Duodenal mucosa (tissue), 2 donors: ENCODE data around the gene MRPS25.

Source experiments
- H3K27ac ChIP-seq: one replicate; pipeline ENCODE4 v1.7.0; 2013; ENCODE audit warnings: low read depth, low read length
- H3K27me3 ChIP-seq, 2 donors: one replicate each; pipeline ENCODE4 v1.7.0; 2013; ENCODE audit warnings: low read length in 2 of 2, control low read depth in 1 of 2; ENCODE audit not compliant: insufficient read depth in 2 of 2, control insufficient read depth in 1 of 2
- H3K36me3 ChIP-seq, 2 donors: one replicate each; pipeline ENCODE4 v1.7.0; 2013; ENCODE audit warnings: low read length in 2 of 2, control low read depth in 1 of 2; ENCODE audit not compliant: insufficient read depth in 2 of 2, control insufficient read depth in 1 of 2
- H3K4me1 ChIP-seq, 2 donors: one replicate each; pipeline ENCODE4 v1.7.0; 2013; ENCODE audit warnings: low read length in 2 of 2, control low read depth in 1 of 2; ENCODE audit not compliant: insufficient read depth in 2 of 2, control insufficient read depth in 1 of 2
- H3K4me3 ChIP-seq, 2 donors: one replicate each; pipeline ENCODE4 v1.7.0; 2013; ENCODE audit warnings: low read length in 2 of 2, low read depth in 1 of 2
- H3K9ac ChIP-seq, 2 donors: one replicate each; pipeline ENCODE4 v1.7.0; 2013; ENCODE audit warnings: low read length in 2 of 2, low read depth in 1 of 2
- H3K9me3 ChIP-seq, 2 donors: one replicate each; pipeline ENCODE4 v1.7.0; 2013; ENCODE audit warnings: low read length in 2 of 2, control low read depth in 1 of 2; ENCODE audit not compliant: control insufficient read depth in 1 of 2

Gene MRPS25

DNA sequence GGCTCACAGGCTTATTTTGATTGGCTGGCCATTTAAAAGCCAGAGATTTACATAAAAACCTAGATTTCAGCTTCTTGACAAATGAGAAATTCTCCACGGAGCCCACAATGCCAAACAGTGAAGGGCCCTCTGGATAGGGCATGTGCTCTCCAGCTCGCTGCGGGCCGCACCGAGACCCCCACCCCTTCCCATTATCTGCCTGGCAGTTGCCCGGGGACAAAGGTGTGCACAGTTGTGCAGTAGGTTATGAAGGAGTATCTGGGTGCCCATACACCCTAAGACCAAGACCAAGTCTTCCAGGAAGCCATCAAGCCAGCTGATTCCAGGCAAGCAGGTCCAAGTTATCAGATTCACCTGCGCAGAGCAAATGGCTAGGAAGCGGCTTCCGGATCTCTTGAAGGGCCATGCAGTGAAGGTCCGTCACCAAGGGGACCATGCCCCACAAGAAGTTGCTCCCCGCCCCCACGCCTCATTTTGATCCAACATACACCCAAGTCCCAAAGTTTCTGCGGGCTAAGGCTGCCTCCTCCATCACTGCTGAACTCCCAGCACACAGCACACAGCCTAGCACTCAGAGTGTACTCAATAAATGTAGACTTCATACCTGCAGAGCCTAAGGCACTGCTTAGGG, 1.3 kb downstream of the MRPS25 start:
- peak overlapping the region; percentile 77 to 83 for H3K9ac ChIP-seq
- H3K9me3 ChIP-seq = no peaks in the 10 kb centered on the region
- H3K27ac ChIP-seq = peak overlapping the region; percentile 13
- no peaks in the 10 kb centered on the region for H3K27me3 ChIP-seq
- H3K4me3 ChIP-seq = peak overlapping the region; percentile 89 to 90
- H3K4me1 ChIP-seq = peaks cover 8 to 19% of the 10 kb centered on the region in 2 donors
- peaks cover 5 to 10% of the 10 kb centered on the region in 2 donors for H3K36me3 ChIP-seq

DNA sequence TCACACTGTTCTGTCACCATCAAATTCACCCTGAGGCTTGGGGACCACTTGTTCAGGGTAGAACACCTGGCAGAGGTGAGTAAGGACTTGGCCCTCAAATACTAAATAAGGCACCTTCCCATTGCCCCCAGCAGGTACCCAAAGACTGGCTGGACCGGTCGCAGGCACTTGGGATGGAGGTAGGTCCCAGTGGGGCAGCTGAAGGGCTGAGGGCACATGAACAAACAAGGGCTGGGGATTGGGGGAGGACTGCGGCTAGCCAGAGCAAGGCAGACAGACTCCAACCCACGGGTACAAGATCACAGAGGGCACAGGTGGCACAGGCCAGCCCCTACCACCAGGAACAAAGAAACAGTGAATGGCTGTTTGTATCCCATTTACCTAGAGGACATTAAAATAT, 1.9 kb downstream of the MRPS25 start:
- H3K4me1 ChIP-seq = peaks cover 8 to 19% of the 10 kb centered on the region in 2 donors
- H3K9me3 ChIP-seq = no peaks in the 10 kb centered on the region
- H3K9ac ChIP-seq = peak overlapping the region; percentile 52 to 77
- peak overlapping the region; percentile 89 to 90 for H3K4me3 ChIP-seq
- peaks cover 9 to 15% of the 10 kb centered on the region in 2 donors for H3K36me3 ChIP-seq
- no peaks in the 10 kb centered on the region for H3K27me3 ChIP-seq
- H3K27ac ChIP-seq = no peak overlapping the region

DNA sequence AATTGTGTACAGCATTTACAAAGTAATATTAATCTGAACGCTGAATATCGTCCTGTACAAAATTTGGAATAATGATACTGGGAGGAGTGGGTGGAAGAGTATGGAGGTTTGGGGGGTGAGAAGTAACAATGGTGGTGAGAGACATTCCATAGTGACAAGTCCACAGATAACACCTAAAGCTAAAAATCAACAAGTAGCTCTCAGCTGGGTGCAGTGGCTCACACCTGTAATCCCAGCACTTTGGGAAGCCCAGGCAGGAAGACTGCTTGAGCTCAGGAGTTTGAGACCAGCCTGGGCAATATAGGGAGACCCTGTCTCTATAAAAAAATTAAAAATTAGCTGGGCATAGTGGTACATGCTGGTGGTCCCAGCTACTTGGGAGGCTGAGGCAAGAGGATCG, 5.1 kb downstream of the MRPS25 start:
- H3K27ac ChIP-seq = no peak overlapping the region
- H3K4me3 ChIP-seq = no peak overlapping the region
- peaks cover 8 to 15% of the 10 kb centered on the region in 2 donors for H3K4me1 ChIP-seq
- H3K27me3 ChIP-seq = no peaks in the 10 kb centered on the region
- H3K36me3 ChIP-seq = peaks cover 23 to 34% of the 10 kb centered on the region in 2 donors
- H3K9me3 ChIP-seq = no peaks in the 10 kb centered on the region
- no peak overlapping the region for H3K9ac ChIP-seq

DNA sequence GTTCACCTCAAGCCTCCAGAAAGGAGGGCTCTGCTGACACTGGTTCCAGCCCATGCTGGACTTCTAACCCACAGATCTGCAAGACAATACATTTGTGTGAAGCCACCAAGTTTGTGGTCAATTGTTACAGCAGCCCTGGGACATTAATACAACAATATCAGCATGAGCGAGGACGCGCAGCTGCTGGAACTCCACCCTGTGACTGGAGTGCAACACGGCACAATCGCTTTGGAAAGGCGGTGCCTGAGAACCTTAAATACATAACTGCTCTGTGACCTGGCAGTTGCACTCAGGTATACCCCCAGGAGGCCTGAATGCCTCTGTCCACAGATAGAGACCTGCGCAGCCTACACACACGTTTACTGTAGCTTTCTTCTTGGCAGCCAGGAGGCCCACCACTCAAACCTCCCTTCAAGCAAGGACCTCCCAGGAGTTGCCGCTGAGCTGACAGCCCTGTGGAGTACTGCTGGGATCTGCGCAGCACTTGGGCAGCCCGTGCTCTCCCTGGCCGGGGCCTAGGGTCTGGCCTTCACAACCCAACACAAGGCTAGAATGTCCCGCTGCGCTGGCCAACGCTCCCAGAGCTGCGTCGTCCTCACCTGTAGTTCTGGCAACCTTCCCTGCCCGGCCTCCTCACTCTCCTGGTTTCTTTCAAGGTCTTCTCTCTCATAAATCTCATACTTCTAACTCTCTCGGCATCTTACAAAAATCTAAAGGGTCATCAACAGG, 8.3 kb downstream of the MRPS25 start:
- Histone ChIP-seq H3K4me1 (no peaks in the 10 kb centered on the region), H3K9me3 (no peaks in the 10 kb centered on the region), H3K27me3 (no peaks in the 10 kb centered on the region), H3K36me3 (peaks cover 37 to 52% of the 10 kb centered on the region in 2 donors), H3K4me3 (no peak overlapping the region), H3K27ac (no peak overlapping the region), H3K9ac (no peak overlapping the region)

- Histone ChIP-seq H3K27me3 (no peaks in the 10 kb centered on the region), H3K27ac (no peak overlapping the region), H3K9me3 (no peaks in the 10 kb centered on the region), H3K9ac (no peak overlapping the region), H3K4me3 (no peak overlapping the region), H3K36me3 (peaks cover 47 to 66% of the 10 kb centered on the region in 2 donors), H3K4me1 (no peaks in the 10 kb centered on the region)
Measured at GRCh38 chr3:15055019-15055557, 10.0 kb downstream of the MRPS25 start.

- Histone ChIP-seq H3K27ac (no peak overlapping the region), H3K36me3 (peaks cover 53 to 71% of the 10 kb centered on the region in 2 donors), H3K9me3 (no peaks in the 10 kb centered on the region)
Measured at GRCh38 chr3:15053541-15053940, 11.6 kb downstream of the MRPS25 start.

GRCh38 chr3:15052335-15053242, 12.5 kb downstream of the MRPS25 start:
- Histone ChIP-seq H3K4me3 (no peak overlapping the region), H3K9ac (no peak overlapping the region), H3K27me3 (no peaks in the 10 kb centered on the region), H3K36me3 (peaks cover 56 to 72% of the 10 kb centered on the region in 2 donors), H3K9me3 (no peaks in the 10 kb centered on the region), H3K4me1 (no peaks in the 10 kb centered on the region), H3K27ac (no peak overlapping the region)

More at GRCh38 chr3:15053541-15053940, 11.6 kb downstream of the MRPS25 start:
- H3K4me3 ChIP-seq = no peak overlapping the region
- no peaks in the 10 kb centered on the region for H3K27me3 ChIP-seq
- no peaks in the 10 kb centered on the region for H3K4me1 ChIP-seq
- no peak overlapping the region for H3K9ac ChIP-seq

DNA sequence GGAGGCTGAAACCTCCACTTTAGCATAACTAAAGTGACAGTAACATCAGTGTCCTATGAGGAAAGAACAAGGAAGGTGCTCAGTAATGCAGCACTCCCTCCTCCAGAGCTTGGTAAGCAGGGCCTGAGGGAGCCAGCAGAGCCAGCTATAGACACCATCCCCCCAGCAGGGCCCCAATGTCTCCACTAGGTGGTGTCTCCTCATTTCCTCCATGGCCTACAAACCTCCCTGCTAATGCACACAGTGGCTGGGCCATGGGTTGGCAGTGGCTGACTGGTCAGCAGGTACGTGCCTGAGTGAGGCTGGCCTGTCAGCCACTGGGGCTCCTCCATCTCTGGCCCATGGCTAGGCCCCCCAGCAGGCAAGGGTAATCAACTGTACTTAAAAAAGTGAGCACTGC, 13.6 kb downstream of the MRPS25 start:
- H3K4me3 ChIP-seq = no peak overlapping the region
- H3K27me3 ChIP-seq = no peaks in the 10 kb centered on the region
- no peaks in the 10 kb centered on the region for H3K9me3 ChIP-seq
- no peak overlapping the region for H3K27ac ChIP-seq
- H3K4me1 ChIP-seq = no peaks in the 10 kb centered on the region
- H3K36me3 ChIP-seq = peaks cover 52 to 72% of the 10 kb centered on the region in 2 donors
- no peak overlapping the region for H3K9ac ChIP-seq

DNA sequence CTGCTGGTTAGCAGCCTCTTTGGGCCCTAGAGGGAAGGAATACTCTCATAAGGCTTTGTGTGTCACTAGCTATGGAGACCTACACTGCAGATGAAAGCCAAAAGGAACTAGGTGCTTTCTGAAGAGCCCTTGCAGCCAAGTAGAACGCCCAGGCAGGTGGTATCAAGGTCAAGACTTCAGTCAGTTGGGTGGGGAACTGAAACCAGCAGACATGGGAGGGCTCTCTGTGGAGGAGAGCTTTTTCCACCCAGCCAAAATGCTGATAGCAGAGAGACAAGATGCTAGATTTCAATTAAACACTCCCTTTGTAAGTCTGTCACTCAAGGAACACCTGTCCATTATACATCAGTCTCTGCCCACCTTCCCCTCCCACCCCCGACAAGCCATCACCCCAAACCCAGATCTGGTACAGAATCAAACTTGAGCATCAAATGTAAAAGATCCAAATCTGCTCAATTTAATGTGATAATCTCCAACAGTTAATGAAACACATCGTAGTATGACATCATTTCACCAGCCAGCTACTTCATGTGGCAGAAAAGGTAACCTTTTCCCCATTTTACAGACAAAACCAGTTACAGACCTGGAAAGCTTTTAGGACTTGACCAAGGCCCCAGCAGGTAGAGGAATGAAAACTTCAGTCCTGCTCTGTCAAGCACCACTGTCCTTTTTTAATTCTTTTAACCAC, 14.6 kb downstream of the MRPS25 start:
- Histone ChIP-seq H3K9ac (no peak overlapping the region), H3K27ac (no peak overlapping the region), H3K4me3 (no peak overlapping the region), H3K36me3 (peaks cover 49 to 79% of the 10 kb centered on the region in 2 donors), H3K9me3 (no peaks in the 10 kb centered on the region), H3K4me1 (no peaks in the 10 kb centered on the region), H3K27me3 (no peaks in the 10 kb centered on the region)
